OCI-LY1 (cell line): ENCODE measurements around the gene ARV1.

ENCODE experiments used
- H2AFZ ChIP-seq: fragments of 200-600 bp; sonication (generic), shearing (Covaris generic); 2 replicates; pipeline ENCODE4 v1.6.0; 2014; ENCODE audit warnings: antibody characterized with exemption, mild to moderate bottlenecking, low read length
- H3F3A ChIP-seq: fragments of 200-600 bp; sonication (generic), shearing (Covaris generic); 2 replicates; pipeline ENCODE4 v1.6.0; 2014; ENCODE audit warnings: mild to moderate bottlenecking, antibody characterized with exemption, low read length, moderate library complexity; ENCODE audit not compliant: insufficient read depth
- H3K27ac ChIP-seq: fragments of 200-600 bp; sonication (generic); 2 replicates; pipeline ENCODE4 v1.5.1; 2014; ENCODE audit warnings: low read length, mixed run types, mild to moderate bottlenecking, low read depth; ENCODE audit not compliant: poor library complexity, severe bottlenecking
- H3K27me3 ChIP-seq: fragments of 200-600 bp; sonication (generic); 2 replicates; pipeline ENCODE4 v1.6.0; 2014; ENCODE audit warnings: antibody characterized with exemption, mild to moderate bottlenecking, low read length, moderate library complexity; ENCODE audit not compliant: insufficient read depth
- H3K36me3 ChIP-seq: fragments of 200-600 bp; sonication (generic); 2 replicates; pipeline ENCODE4 v1.6.1; 2014; ENCODE audit warnings: mild to moderate bottlenecking, antibody characterized with exemption, low read length, moderate library complexity, mixed read lengths; ENCODE audit not compliant: insufficient read depth
- H3K4me1 ChIP-seq: fragments of 200-600 bp; sonication (generic); 2 replicates; pipeline ENCODE4 v1.5.1; 2014; ENCODE audit warnings: mild to moderate bottlenecking, low read length, moderate library complexity; ENCODE audit not compliant: insufficient read depth, severe bottlenecking
- H3K4me2 ChIP-seq: fragments of 200-600 bp; sonication (generic), shearing (Covaris generic); 2 replicates; pipeline ENCODE4 v1.6.1; 2014; ENCODE audit warnings: low read length
- H3K4me3 ChIP-seq: fragments of 200-600 bp; sonication (generic); 2 replicates; pipeline ENCODE4 v1.5.1; 2014; ENCODE audit warnings: low read length, low read depth, mild to moderate bottlenecking, mixed read lengths; ENCODE audit not compliant: poor library complexity, severe bottlenecking
- H3K79me2 ChIP-seq: fragments of 200-600 bp; shearing (Covaris generic); 2 replicates; pipeline ENCODE4 v1.6.1; 2016; ENCODE audit warnings: mixed run types, low read length, mixed read lengths; ENCODE audit not compliant: insufficient read depth
- H3K9ac ChIP-seq: fragments of 200-600 bp; sonication (generic), shearing (Covaris generic); 2 replicates; pipeline ENCODE4 v1.6.1; 2014; ENCODE audit warnings: mild to moderate bottlenecking, low read length, mixed read lengths
- H3K9me2 ChIP-seq: fragments of 200-600 bp; sonication (generic), shearing (Covaris generic); 2 replicates; pipeline ENCODE4 v1.6.1; 2014; ENCODE audit warnings: low read depth, mild to moderate bottlenecking, low read length, mixed read lengths
- H3K9me3 ChIP-seq: fragments of 200-600 bp; shearing (Covaris generic); 2 replicates; pipeline ENCODE4 v1.6.1; 2014; ENCODE audit warnings: low read length, mixed read lengths
- H4K20me1 ChIP-seq: fragments of 200-600 bp; sonication (generic), shearing (Covaris generic); 2 replicates; pipeline ENCODE4 v1.6.0; 2016; ENCODE audit warnings: mild to moderate bottlenecking, low read length; ENCODE audit not compliant: insufficient read depth
- CTCF ChIP-seq: fragments of 200-600 bp; sonication (generic), shearing (Covaris generic); IDR thresholded peaks from 2 replicates; pipeline ENCODE4 v1.5.1; 2017; ENCODE audit warnings: mild to moderate bottlenecking, antibody characterized with exemption, low read length, moderate library complexity, mixed read lengths
- EZH2 ChIP-seq: fragments of 200-600 bp; sonication (generic), shearing (Covaris generic); IDR thresholded peaks from 2 replicates; pipeline ENCODE4 v1.8.0; 2017; ENCODE audit warnings: borderline replicate concordance, mixed run types, mild to moderate bottlenecking, antibody characterized with exemption, low read length, moderate library complexity, mixed read lengths

ARV1 gene

GRCh38 chr1:231013391-231014015 lies 34.6 kb downstream of the ARV1 start:
- H3K79me2 ChIP-seq: no peaks in the 10 kb centered on the region
- H4K20me1 ChIP-seq: no peaks in the 10 kb centered on the region
- H3K4me2 ChIP-seq: no peak overlapping the region
- TF ChIP-seq CTCF: no peak
- no peak for TF ChIP-seq EZH2
- no peaks in the 10 kb centered on the region for H3F3A ChIP-seq
- H3K9ac ChIP-seq: no peak overlapping the region
- H3K9me3 ChIP-seq: no peaks in the 10 kb centered on the region
- no peaks in the 10 kb centered on the region for H3K27me3 ChIP-seq
- H2AFZ ChIP-seq: no peak overlapping the region
- no peak overlapping the region for H3K4me3 ChIP-seq
- no peaks in the 10 kb centered on the region for H3K9me2 ChIP-seq
- no peaks in the 10 kb centered on the region for H3K36me3 ChIP-seq
- H3K4me1 ChIP-seq: no peaks in the 10 kb centered on the region
- H3K27ac ChIP-seq: no peak overlapping the region

- H3K79me2 ChIP-seq: no peaks in the 10 kb centered on the region
- no peak for TF ChIP-seq EZH2
- no peak for TF ChIP-seq CTCF
- no peak overlapping the region for H3K27ac ChIP-seq
- no peaks in the 10 kb centered on the region for H3K4me1 ChIP-seq
- H3K36me3 ChIP-seq: no peaks in the 10 kb centered on the region
- no peaks in the 10 kb centered on the region for H4K20me1 ChIP-seq
- H3K27me3 ChIP-seq: no peaks in the 10 kb centered on the region
- H3K4me3 ChIP-seq: no peak overlapping the region
- H3K9me2 ChIP-seq: no peaks in the 10 kb centered on the region
- no peaks in the 10 kb centered on the region for H3F3A ChIP-seq
- no peaks in the 10 kb centered on the region for H3K9me3 ChIP-seq
- H3K4me2 ChIP-seq: no peak overlapping the region
- no peak overlapping the region for H2AFZ ChIP-seq
- no peak overlapping the region for H3K9ac ChIP-seq
Measured at GRCh38 chr1:231016234-231016633, 37.3 kb downstream of the ARV1 start.

GRCh38 chr1:231016966-231017365 lies 38.1 kb downstream of the ARV1 start:
- Histone ChIP-seq H3K9me2 (no peaks in the 10 kb centered on the region), H3K27ac (no peak overlapping the region), H3K4me3 (no peak overlapping the region), H2AFZ (no peak overlapping the region), H3K9ac (no peak overlapping the region), H4K20me1 (no peaks in the 10 kb centered on the region), H3K4me1 (no peaks in the 10 kb centered on the region), H3K79me2 (no peaks in the 10 kb centered on the region), H3F3A (no peaks in the 10 kb centered on the region), H3K9me3 (no peaks in the 10 kb centered on the region), H3K4me2 (no peak overlapping the region), H3K36me3 (no peaks in the 10 kb centered on the region), H3K27me3 (no peaks in the 10 kb centered on the region)
- no peak for TF ChIP-seq CTCF
